ENCODE results near the gene PTPRR. TPM values are rescaled to one million over a fixed set of nuclear protein-coding genes. Genes with fewer than 3 reads are reported as not detected.

The PTPRR gene
- polyA plus RNA-seq, 2 of the 4 experiments (the other 2 are of a cell fraction) = 0.13 to 0.15 TPM

- H3K4me1 ChIP-seq = no peaks in the 10 kb centered on the region
- 41% methylated on average over 5 of the region's 5 CpGs for WGBS (ENCODE audit: missing lambda C conversion rate)
- H3K4me2 ChIP-seq = no peak overlapping the region
- no peaks in the 10 kb centered on the region for H3K9me3 ChIP-seq
- no peak overlapping the region for H3K27ac ChIP-seq
- ChIA-PET CTCF (interaction anchor here (1.1 to 1.4 kb wide), 3 partner anchors 23 to 114 kb away, joined by 3 to 4 read pairs (median 3); no protein-coding TSS in a partner anchor), POLR2A (no interaction called here)
- no peak overlapping the region for H3K4me3 ChIP-seq
- no peak for TF ChIP-seq SMC3 (IDR thresholded peaks at IDR 0.05)
- ATAC-seq = no peak
- FAIRE-seq = no peak
- DNase-seq (ENCODE audit: low read depth in 1 of 2, low spot score in 1 of 2) = no peak
Observed at GRCh38 chr12:70619471-70620152, 300.9 kb downstream of the PTPRR start.

GRCh38 chr12:70618371-70618770, 302.2 kb downstream of the PTPRR start:
- FAIRE-seq = no peak
- H3K9me3 ChIP-seq = no peaks in the 10 kb centered on the region
- no peaks in the 10 kb centered on the region for H3K4me1 ChIP-seq
- POLR2A ChIA-PET = no interaction called here
- TF ChIP-seq POLR2A (IDR thresholded peaks at IDR 0.05; ENCODE audit: low read length) = no peak
- TF ChIP-seq FOSB (CRISPR knock-in tag; IDR thresholded peaks at IDR 0.05) = no peak
- CTCF ChIA-PET = interaction anchor here (1.2 kb wide), 1 partner anchor 28 kb away, joined by 3 read pairs; no protein-coding TSS in a partner anchor
- no peak overlapping the region for H3K4me3 ChIP-seq
- no peak for ATAC-seq
- no peak overlapping the region for H3K4me2 ChIP-seq
- WGBS (ENCODE audit: missing lambda C conversion rate) = 81% methylated on average over 4 of the region's 4 CpGs
- no peak for DNase-seq (ENCODE audit: low read depth in 1 of 2, low spot score in 1 of 2)
- H3K27ac ChIP-seq = no peak overlapping the region

GRCh38 chr12:70617450-70617849, 303.1 kb downstream of the PTPRR start:
- ChIA-PET POLR2A (interaction anchor here (0.6 kb wide), 1 partner anchor 346 kb away, joined by 4 read pairs; no protein-coding TSS in a partner anchor), CTCF (interaction anchor here (1.2 kb wide), 1 partner anchor 27 kb away, joined by 3 read pairs; no protein-coding TSS in a partner anchor)
- Histone ChIP-seq H3K4me2 (no peak overlapping the region), H3K27ac (no peak overlapping the region), H3K4me1 (no peaks in the 10 kb centered on the region), H3K9me3 (no peaks in the 10 kb centered on the region), H3K4me3 (no peak overlapping the region)
- WGBS (ENCODE audit: missing lambda C conversion rate) = 46% methylated on average over 4 of the region's 4 CpGs
- TF ChIP-seq FOSL2 (IDR thresholded peaks at IDR 0.05) (no peak), FOSL2 (CRISPR knock-in tag; IDR thresholded peaks at IDR 0.05) (no peak), CHD2 (IDR thresholded peaks at IDR 0.05; ENCODE audit: low read length, partially characterized antibody) (no peak), EHF (CRISPR knock-in tag; IDR thresholded peaks at IDR 0.05) (no peak), RNF2 (IDR thresholded peaks at IDR 0.05; ENCODE audit: borderline replicate concordance, low read depth) (no peak), HEYL (CRISPR knock-in tag; IDR thresholded peaks at IDR 0.05) (no peak), FOXS1 (CRISPR knock-in tag; IDR thresholded peaks at IDR 0.05) (no peak), NFE2L2 (conservative IDR thresholded peaks at IDR 0.05; ENCODE audit: low read length) (no peak), ESRRA (IDR thresholded peaks at IDR 0.05; ENCODE audit: borderline replicate concordance, low read length) (no peak), TFCP2L1 (CRISPR knock-in tag; IDR thresholded peaks at IDR 0.05) (no peak), RFX5 (IDR thresholded peaks at IDR 0.05) (no peak), MAFK (IDR thresholded peaks at IDR 0.05; ENCODE audit: partially characterized antibody) (no peak)
- FAIRE-seq (no peak), ATAC-seq (no peak), DNase-seq (ENCODE audit: low read depth in 1 of 2, low spot score in 1 of 2) (no peak)

GRCh38 chr12:70615174-70615866, 305.2 kb downstream of the PTPRR start:
- Histone ChIP-seq H3K27ac (no peak overlapping the region), H3K4me1 (no peaks in the 10 kb centered on the region), H3K4me3 (no peak overlapping the region), H3K9me3 (no peaks in the 10 kb centered on the region), H3K4me2 (no peak overlapping the region)
- no peak for TF ChIP-seq REST (IDR thresholded peaks at IDR 0.05)
- FAIRE-seq (no peak), ATAC-seq (no peak), DNase-seq (ENCODE audit: low read depth in 1 of 2, low spot score in 1 of 2) (no peak)
- ChIA-PET POLR2A (no interaction called here), CTCF (no interaction called here)
- WGBS (ENCODE audit: missing lambda C conversion rate) = 64% methylated on average over 5 of the region's 5 CpGs
